Effector memory CD4-positive, alpha-beta T cell (primary cell): ENCODE results near the gene CHST5.

Experiments used
- DNase-seq, 3 donors: peaks; one replicate each; pipeline ENCODE4 v3.0.0-alpha.2; 2020
- H3K27ac ChIP-seq: 2 replicates; pipeline ENCODE4 v1.7.0; 2013; ENCODE audit warnings: mild to moderate bottlenecking, low read length, moderate library complexity; ENCODE audit not compliant: insufficient read depth, poor library complexity, severe bottlenecking
- H3K27me3 ChIP-seq: replicated peaks from 2 replicates; pipeline ENCODE4 v1.7.0; 2013; ENCODE audit warnings: mild to moderate bottlenecking, low read length; ENCODE audit not compliant: insufficient read depth, control insufficient read depth, poor library complexity, severe bottlenecking
- H3K36me3 ChIP-seq: 2 replicates; pipeline ENCODE4 v1.7.0; 2013; ENCODE audit warnings: mild to moderate bottlenecking, low read length, moderate library complexity; ENCODE audit not compliant: control insufficient read depth, insufficient read depth
- H3K4me1 ChIP-seq: 2 replicates; pipeline ENCODE4 v1.7.0; 2013; ENCODE audit warnings: low read length, mild to moderate bottlenecking; ENCODE audit not compliant: control insufficient read depth, insufficient read depth, poor library complexity, severe bottlenecking
- H3K4me3 ChIP-seq: 2 replicates; pipeline ENCODE4 v1.7.0; 2013; ENCODE audit warnings: low read length, low read depth, mild to moderate bottlenecking; ENCODE audit not compliant: insufficient read depth, poor library complexity, severe bottlenecking
- H3K9me3 ChIP-seq: 2 replicates; pipeline ENCODE4 v1.7.0; 2013; ENCODE audit warnings: mild to moderate bottlenecking, low read length, moderate library complexity; ENCODE audit not compliant: control insufficient read depth

The CHST5 gene

DNA sequence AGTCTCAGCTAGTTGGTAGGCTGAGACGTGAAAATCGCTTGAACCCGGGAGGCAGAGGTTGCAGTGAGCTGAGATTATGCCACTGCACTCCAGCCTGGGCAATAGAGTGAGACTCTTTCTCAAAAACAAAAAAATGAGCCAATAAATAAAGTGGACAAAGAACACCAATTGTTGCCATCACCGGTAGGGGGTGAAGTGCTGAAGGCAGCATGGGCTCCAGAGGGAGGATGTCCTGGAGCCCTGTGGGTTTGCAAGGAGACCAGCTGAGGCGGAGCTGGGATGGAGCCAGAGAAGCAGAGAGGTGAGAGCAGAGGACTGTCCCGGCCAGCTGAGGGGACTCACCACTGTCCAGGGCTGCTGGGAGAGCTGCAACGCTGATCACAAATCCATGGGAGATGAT is 54.4 kb downstream of the CHST5 start:
- no peak for DNase-seq
- Histone ChIP-seq H3K27ac (no peak overlapping the region), H3K27me3 (no peaks in the 10 kb centered on the region), H3K9me3 (no peaks in the 10 kb centered on the region), H3K4me3 (no peak overlapping the region), H3K4me1 (no peaks in the 10 kb centered on the region), H3K36me3 (no peaks in the 10 kb centered on the region)

DNA sequence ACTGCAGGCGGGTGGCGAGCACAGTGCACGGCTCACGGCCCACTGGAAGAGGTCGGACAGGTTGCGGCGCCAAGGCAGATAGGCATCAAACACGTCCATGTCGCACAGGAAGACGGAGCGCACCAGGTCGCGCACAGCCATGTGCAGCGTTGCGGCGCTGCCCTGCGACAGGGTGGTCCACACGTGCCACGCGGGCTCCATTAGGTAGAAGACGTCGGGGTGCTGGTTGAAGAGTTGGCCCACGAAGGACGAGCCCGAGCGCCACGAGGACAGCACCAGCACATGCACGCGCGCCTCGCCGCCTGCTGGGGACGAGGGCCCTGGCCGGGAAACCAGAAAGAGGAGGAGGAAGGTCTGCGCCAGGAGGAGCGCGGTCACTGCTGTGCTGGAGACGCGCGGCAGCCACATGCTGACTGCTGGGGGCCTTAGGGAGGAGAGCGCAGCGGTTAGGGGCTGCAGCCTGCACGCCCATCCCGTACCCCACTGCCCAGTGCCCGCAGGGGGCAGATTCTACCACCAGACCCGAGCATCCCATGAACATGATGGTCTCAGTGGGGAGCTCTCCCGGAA is 56.4 kb downstream of the CHST5 start:
- Histone ChIP-seq H3K27ac (no peak overlapping the region), H3K36me3 (no peaks in the 10 kb centered on the region), H3K9me3 (no peaks in the 10 kb centered on the region), H3K4me1 (no peaks in the 10 kb centered on the region), H3K4me3 (no peak overlapping the region), H3K27me3 (no peaks in the 10 kb centered on the region)
- DNase-seq = no peak
